GM18505 (cell line): ENCODE data around the gene KLK12.

Experiments
- ATAC-seq: cut with Tn5 transposase; IDR thresholded peaks from one replicate; pipeline ENCODE4 v1.9.1; 2021; ENCODE audit not compliant: unreplicated experiment
- POLR2A ChIP-seq: IDR thresholded peaks from 4 replicates; pipeline ENCODE4 v1.6.1; 2011; ENCODE audit warnings: borderline replicate concordance; ENCODE audit not compliant: insufficient read depth, insufficient read length; ENCODE audit errors: extremely low read depth

The KLK12 gene

GRCh38 chr19:51066393-51067186 lies 31.8 kb upstream of the KLK12 start:
- no peak for ATAC-seq

GRCh38 chr19:51065221-51065960 lies 30.6 kb upstream of the KLK12 start:
- no peak for ATAC-seq
- TF ChIP-seq POLR2A: no peak

More at GRCh38 chr19:51066393-51067186, 31.8 kb upstream of the KLK12 start:
- TF ChIP-seq POLR2A: no peak

DNA sequence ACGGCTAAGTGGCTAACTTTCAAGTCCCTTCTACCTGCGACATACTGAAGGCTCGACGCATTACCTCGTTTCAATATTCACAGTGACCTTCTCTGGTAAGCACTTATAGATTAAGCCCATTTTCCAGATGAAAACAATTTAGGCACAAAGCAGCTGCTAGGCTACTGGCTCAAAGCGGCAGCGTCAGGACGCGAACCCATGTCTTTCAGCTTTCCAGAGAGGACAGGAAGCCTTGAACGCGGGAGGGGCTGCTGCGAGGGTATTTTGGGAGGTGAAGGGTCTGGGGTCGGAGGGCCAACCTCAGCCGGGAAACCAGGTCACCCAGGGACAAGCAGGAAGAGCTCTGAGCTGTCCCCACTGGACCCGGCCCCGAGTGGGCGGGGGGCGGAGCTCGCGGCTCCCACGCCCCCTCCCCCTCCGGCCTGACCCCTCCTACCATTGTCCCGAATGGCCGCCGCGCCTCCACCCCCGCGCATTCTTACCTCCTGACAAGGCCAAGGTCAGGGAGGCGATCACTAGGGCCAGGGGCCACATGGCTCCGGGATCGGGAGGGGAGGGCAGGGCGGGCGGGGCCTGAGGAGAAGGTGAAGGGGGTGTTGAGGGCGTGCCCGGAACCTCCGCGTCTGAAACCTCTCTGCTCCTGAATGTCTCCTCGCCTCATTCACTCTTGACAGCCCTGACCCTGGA lies 29.9 kb upstream of the KLK12 start, which contains the start of gene KLK13:
Gene KLK13, minus strand, starts transcription at position 559 of the 687 bp plus-strand sequence. Its CDS starts 25 bp downstream, at position 534.
- no peak for TF ChIP-seq POLR2A
- ATAC-seq: no peak

DNA sequence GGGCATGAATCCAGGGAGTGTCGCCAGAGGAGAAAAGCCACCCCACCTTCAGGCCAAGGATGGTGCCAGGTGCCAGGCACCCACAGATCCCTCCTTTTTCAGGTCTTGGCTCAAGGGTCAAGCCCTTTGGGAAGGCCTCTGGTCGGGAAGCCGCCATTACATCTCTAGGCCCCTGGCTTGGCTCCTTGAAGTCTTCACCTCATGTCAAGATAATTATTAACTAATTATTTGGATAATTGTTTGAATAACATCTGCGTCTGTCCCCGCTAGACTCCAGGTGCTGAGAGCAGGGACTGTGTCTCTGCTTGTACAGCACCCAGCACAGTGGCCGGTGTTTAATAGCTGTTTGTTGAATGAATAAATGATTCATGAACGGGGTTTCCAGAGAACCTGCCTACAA lies 28.9 kb upstream of the KLK12 start:
- TF ChIP-seq POLR2A: no peak
- ATAC-seq: no peak

DNA sequence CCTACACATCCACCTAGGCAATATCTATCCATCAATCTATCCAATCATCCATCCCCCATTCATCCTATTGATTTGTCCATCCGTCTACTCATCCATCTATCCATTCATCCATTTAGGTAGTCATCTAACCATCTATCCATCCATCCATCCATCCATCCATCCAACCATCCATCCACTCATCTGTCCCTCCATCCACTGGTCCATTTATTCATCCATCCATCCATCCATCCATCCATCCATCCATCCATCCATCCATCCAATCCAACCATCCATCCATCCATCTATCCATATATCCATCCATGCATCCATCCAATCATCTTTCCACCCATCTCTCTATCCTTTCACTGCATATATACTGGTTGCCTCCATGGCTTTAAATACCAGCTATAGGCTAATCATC lies 26.2 kb upstream of the KLK12 start:
- no peak for ATAC-seq
- TF ChIP-seq POLR2A: no peak

DNA sequence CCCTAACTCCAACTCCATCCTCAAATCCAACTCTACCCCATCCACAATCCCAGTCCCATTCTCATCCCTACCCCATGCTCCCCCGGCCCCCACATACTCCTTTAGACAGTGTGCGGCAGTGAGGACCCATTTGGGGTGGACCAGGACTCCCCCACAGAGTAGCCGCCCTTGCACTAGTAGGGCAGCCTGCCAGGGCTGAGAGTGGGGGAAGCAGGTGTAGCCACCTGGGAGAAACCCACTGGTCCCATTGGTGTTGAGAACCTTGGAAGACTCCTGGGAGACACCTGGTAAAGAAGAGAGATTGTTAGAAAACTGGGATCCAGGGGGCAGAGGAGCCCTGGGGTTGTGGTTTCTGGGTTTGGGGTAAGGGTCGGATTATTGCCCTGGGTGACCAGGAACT lies 25.5 kb upstream of the KLK12 start:
- no peak for ATAC-seq
- TF ChIP-seq POLR2A: no peak

GRCh38 chr19:51059715-51060114 lies 24.9 kb upstream of the KLK12 start:
- no peak for ATAC-seq
- TF ChIP-seq POLR2A: no peak

DNA sequence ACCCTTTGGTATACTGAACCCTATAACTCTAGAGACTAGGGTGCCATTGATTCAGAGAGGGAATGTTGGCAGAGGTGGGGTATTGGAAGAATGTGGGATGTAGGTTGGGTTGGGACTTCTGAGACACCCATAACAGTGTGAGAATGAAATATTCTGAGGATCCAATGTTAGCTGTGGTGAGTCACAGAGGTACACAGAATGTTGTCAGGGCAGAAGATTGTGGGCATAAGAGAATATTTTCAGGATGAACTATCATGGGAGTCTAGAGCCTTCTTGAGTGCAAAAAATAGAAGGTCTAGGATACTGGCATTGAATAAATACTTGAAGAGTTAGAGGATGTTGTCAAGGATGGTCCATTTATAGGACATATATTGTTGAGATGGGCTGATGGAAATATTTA lies 21.1 kb upstream of the KLK12 start:
- no peak for ATAC-seq
- no peak for TF ChIP-seq POLR2A

DNA sequence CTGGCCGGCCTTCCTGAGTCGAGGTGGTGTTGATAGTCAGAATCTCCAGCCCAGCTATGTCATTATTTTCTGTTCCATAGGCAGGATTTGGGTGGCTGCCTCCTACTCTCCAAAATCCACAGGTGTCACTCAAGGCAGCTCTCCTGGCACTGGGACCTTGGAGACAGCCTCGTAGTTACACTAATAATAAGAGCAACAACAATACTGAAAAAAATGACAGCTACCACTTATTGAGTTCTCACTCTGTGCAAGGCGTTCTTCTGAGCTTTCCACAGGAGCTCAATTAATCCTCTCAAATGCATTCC lies 12.2 kb upstream of the KLK12 start:
- ATAC-seq: no peak
- no peak for TF ChIP-seq POLR2A

DNA sequence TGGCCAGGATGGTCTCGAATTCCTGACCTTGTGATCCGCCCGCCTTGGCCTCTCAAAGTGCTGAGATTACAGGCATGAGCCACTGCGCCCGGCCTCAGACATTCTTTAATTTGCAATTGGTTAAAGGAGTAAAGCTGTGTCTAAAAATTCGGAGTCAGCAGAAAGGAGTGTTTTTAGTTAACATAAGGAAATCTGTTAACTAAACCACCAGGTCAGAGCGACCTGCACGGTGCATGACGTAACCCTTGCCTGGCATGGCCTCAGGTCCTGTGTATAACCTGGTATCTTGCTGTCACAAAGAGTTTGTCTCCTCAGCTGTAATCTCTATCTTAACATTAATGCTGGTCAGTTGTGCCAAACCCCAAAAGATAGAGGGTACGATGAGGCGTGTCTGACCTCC lies 9.5 kb upstream of the KLK12 start:
- TF ChIP-seq POLR2A: no peak
- no peak for ATAC-seq

GRCh38 chr19:51043497-51043896 lies 8.7 kb upstream of the KLK12 start:
- no peak for TF ChIP-seq POLR2A
- no peak for ATAC-seq

DNA sequence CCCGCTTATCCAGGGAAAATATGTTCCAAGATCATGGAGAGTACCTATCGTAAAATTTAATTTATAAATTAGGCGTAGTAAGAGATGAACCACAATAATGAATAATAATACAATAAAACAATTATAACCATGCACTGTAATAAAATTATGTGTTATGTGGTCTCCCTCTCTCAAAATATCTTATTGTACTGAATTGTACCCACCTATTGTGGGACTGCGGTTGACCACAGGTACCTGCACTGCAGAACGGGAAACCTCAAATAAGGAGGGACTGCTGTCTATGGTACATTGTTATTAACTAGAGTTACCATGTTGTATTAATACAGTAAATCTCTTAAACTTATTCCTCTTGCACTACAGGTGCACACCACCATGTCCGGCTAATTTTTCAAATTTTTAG lies 5.3 kb upstream of the KLK12 start:
- TF ChIP-seq POLR2A: no peak
- no peak for ATAC-seq

GRCh38 chr19:51036519-51036918 lies 1.7 kb upstream of the KLK12 start:
- ATAC-seq: no peak
- TF ChIP-seq POLR2A: no peak

DNA sequence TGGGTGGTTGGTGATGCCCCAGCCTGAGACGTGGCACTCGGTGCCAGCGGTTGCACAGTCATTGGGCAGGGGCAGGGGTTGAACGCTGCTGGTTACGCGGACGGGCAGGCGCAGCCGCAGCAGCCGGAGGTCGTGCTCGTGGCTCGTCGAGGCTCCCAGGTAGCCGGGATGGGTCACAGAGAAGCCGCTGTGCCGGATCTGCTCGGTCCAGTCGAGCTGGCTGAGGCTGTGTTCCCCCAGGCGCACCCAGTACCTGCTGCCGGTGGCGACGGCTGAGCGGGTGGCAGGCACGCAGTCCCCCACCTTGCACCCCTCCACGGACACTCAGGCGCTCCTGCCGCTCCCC lies 2.9 kb downstream of the KLK12 start:
- ATAC-seq: no peak
- no peak for TF ChIP-seq POLR2A
